Neural cell (in vitro differentiated cells): ENCODE measurements around the gene RPL27. TPM values are rescaled to one million over a fixed set of nuclear protein-coding genes. Genes with fewer than 3 reads are reported as not detected.
"Not testable (repeated sequence)": the region's sequence is repeated elsewhere in the genome, so short reads cannot be mapped to it uniquely, and the experiment has no call there.

Experiments used
- H2AFZ ChIP-seq: fragments of 200-600, 300-800 bp; sonication (generic), shearing (Covaris generic); 2 replicates; pipeline ENCODE4 v1.6.0; 2014; ENCODE audit warnings: low read depth, mild to moderate bottlenecking, antibody characterized with exemption, low read length, moderate library complexity
- H3F3A ChIP-seq: fragments of 200-600 bp; shearing (Covaris generic); 2 replicates; pipeline ENCODE4 v1.6.1; 2016; ENCODE audit warnings: mild to moderate bottlenecking, moderate library complexity, mixed read lengths, antibody characterized with exemption, low read length; ENCODE audit not compliant: insufficient read depth, poor library complexity, severe bottlenecking
- H3K27ac ChIP-seq: fragments of 200-600, 300-800 bp; sonication (generic), shearing (Covaris generic); 2 replicates; pipeline ENCODE4 v1.5.1; 2014; ENCODE audit warnings: mild to moderate bottlenecking, low read length, moderate library complexity
- H3K27me3 ChIP-seq: fragments of 300-800, 200-600 bp; sonication (generic), shearing (Covaris generic); 2 replicates; pipeline ENCODE4 v1.6.0; 2014; ENCODE audit warnings: mild to moderate bottlenecking, low read depth, low read length, moderate library complexity; ENCODE audit not compliant: insufficient read depth
- H3K36me3 ChIP-seq: fragments of 300-800, 200-600 bp; sonication (generic), shearing (Covaris generic); 2 replicates; pipeline ENCODE4 v1.5.1; 2014; ENCODE audit warnings: mild to moderate bottlenecking, antibody characterized with exemption, low read length, moderate library complexity; ENCODE audit not compliant: insufficient read depth
- H3K4me2 ChIP-seq: fragments of 300-800, 200-600 bp; sonication (generic), shearing (Covaris generic); 2 replicates; pipeline ENCODE4 v1.6.0; 2014; ENCODE audit warnings: mild to moderate bottlenecking, low read length
- H3K4me3 ChIP-seq: fragments of 300-800, 200-600 bp; sonication (generic), shearing (Covaris generic); 2 replicates; pipeline ENCODE4 v1.5.1; 2014; ENCODE audit warnings: mild to moderate bottlenecking, low read length, moderate library complexity
- H3K79me2 ChIP-seq: fragments of 200-600 bp; shearing (Covaris generic); replicated peaks from 2 replicates; pipeline ENCODE4 v1.6.0; 2014; ENCODE audit warnings: mild to moderate bottlenecking, low read length, moderate library complexity; ENCODE audit not compliant: insufficient read depth
- H3K9ac ChIP-seq: fragments of 300-800, 200-600 bp; sonication (generic), shearing (Covaris generic); 2 replicates; pipeline ENCODE4 v1.6.1; 2016; ENCODE audit warnings: mild to moderate bottlenecking, low read length, mixed read lengths
- H3K9me2 ChIP-seq: fragments of 200-600 bp; shearing (Covaris generic); 2 replicates; pipeline ENCODE4 v1.6.1; 2016; ENCODE audit warnings: mild to moderate bottlenecking, low read length, mixed read lengths; ENCODE audit not compliant: insufficient read depth
- H3K9me3 ChIP-seq: fragments of 200-600, 300-800 bp; sonication (generic), shearing (Covaris generic); 2 replicates; pipeline ENCODE4 v1.6.1; 2016; ENCODE audit warnings: mild to moderate bottlenecking, mixed run types, low read length, moderate library complexity, mixed read lengths
- H4K20me1 ChIP-seq: fragments of 200-600 bp; shearing (Covaris generic); 2 replicates; pipeline ENCODE4 v1.6.1; 2016; ENCODE audit warnings: mild to moderate bottlenecking, mixed run types; ENCODE audit not compliant: insufficient read depth
- CTCF ChIP-seq: fragments of 450-650 bp; IDR thresholded peaks from 2 replicates; pipeline ENCODE4 v1.5.1; 2014; ENCODE audit warnings: antibody characterized with exemption, mild to moderate bottlenecking, moderate library complexity; ENCODE audit not compliant: poor library complexity, severe bottlenecking
- EP300 ChIP-seq: fragments of 450-650 bp; conservative IDR thresholded peaks from 2 replicates; pipeline ENCODE4 v1.6.1; 2014; ENCODE audit warnings: antibody characterized with exemption, mild to moderate bottlenecking, moderate library complexity; ENCODE audit not compliant: poor library complexity, severe bottlenecking
- EZH2 ChIP-seq: fragments of 200-600, 300-800 bp; shearing (Covaris generic), sonication (generic); IDR thresholded peaks from 2 replicates; pipeline ENCODE4 v1.6.1; 2014; ENCODE audit warnings: antibody characterized with exemption, low read length, borderline replicate concordance, mild to moderate bottlenecking; ENCODE audit not compliant: insufficient read depth, poor library complexity, severe bottlenecking
- MXI1 ChIP-seq: fragments of 450-650 bp; conservative IDR thresholded peaks from 2 replicates; pipeline ENCODE4 v1.6.1; 2014; ENCODE audit warnings: antibody characterized with exemption, mild to moderate bottlenecking; ENCODE audit not compliant: poor library complexity, severe bottlenecking
- POLR2AphosphoS5 ChIP-seq: IDR thresholded peaks from 2 replicates; pipeline ENCODE4 v1.6.1; 2012
- RAD21 ChIP-seq: fragments of 450-650 bp; conservative IDR thresholded peaks from 2 replicates; pipeline ENCODE4 v1.6.1; 2014; ENCODE audit warnings: antibody characterized with exemption, mild to moderate bottlenecking, moderate library complexity
- REST ChIP-seq: IDR thresholded peaks from 2 replicates; pipeline ENCODE4 v1.6.1; 2012; ENCODE audit warnings: borderline replicate concordance
- SMC3 ChIP-seq: fragments of 450-650 bp; conservative IDR thresholded peaks from 2 replicates; pipeline ENCODE4 v1.6.1; 2014; ENCODE audit warnings: antibody characterized with exemption, mild to moderate bottlenecking, moderate library complexity; ENCODE audit not compliant: poor library complexity
- TAF1 ChIP-seq: IDR thresholded peaks from 2 replicates; pipeline ENCODE4 v1.6.1; 2012; ENCODE audit warnings: low read depth
- polyA plus RNA-seq: library from polyadenylated mRNA; depleted of rRNA; stranded (reverse); fragments of >200 nt; gene quantifications from 2 replicates; pipeline ENCODE4 v1.2.3, GENCODE V29; 2014

RPL27 gene
- polyA plus RNA-seq, 1 donor from 2014 or later: 1,167 TPM

- Histone ChIP-seq H3K9me2 (no peaks in the 10 kb centered on the region), H3K4me2 (no peak overlapping the region), H4K20me1 (no peaks in the 10 kb centered on the region), H3K27ac (no peak overlapping the region), H3K4me3 (no peak overlapping the region), H2AFZ (no peak overlapping the region), H3K27me3 (no peaks in the 10 kb centered on the region), H3F3A (no peaks in the 10 kb centered on the region), H3K79me2 (peaks cover 7% of the 10 kb centered on the region), H3K9me3 (no peaks in the 10 kb centered on the region), H3K9ac (no peak overlapping the region), H3K36me3 (no peaks in the 10 kb centered on the region)
- TF ChIP-seq SMC3: no peak
- no peak for TF ChIP-seq EZH2
Measured at GRCh38 chr17:42967925-42968324, 30.3 kb upstream of the RPL27 start.

- H3F3A ChIP-seq: no peaks in the 10 kb centered on the region
- H3K79me2 ChIP-seq: no peaks in the 10 kb centered on the region
- H3K36me3 ChIP-seq: no peaks in the 10 kb centered on the region
- no peak overlapping the region for H3K27ac ChIP-seq
- TF ChIP-seq MXI1: no peak
- no peak for TF ChIP-seq POLR2AphosphoS5
- no peak for TF ChIP-seq CTCF
- TF ChIP-seq RAD21: no peak
- no peak for TF ChIP-seq TAF1
- TF ChIP-seq SMC3: no peak
- TF ChIP-seq EZH2: no peak
- H3K4me2 ChIP-seq: no peak overlapping the region
- H2AFZ ChIP-seq: no peak overlapping the region
- no peaks in the 10 kb centered on the region for H3K27me3 ChIP-seq
- H4K20me1 ChIP-seq: no peaks in the 10 kb centered on the region
- no peaks in the 10 kb centered on the region for H3K9me3 ChIP-seq
- no peak overlapping the region for H3K9ac ChIP-seq
- H3K9me2 ChIP-seq: no peaks in the 10 kb centered on the region
- H3K4me3 ChIP-seq: no peak overlapping the region
Measured at GRCh38 chr17:42969001-42969581, 29.1 kb upstream of the RPL27 start.

GRCh38 chr17:42971589-42971988, 26.6 kb upstream of the RPL27 start:
- no peak overlapping the region for H3K4me2 ChIP-seq
- no peaks in the 10 kb centered on the region for H3K9me2 ChIP-seq
- H3K79me2 ChIP-seq: no peaks in the 10 kb centered on the region
- no peaks in the 10 kb centered on the region for H4K20me1 ChIP-seq
- H3K9ac ChIP-seq: no peak overlapping the region
- H3F3A ChIP-seq: no peaks in the 10 kb centered on the region
- no peak for TF ChIP-seq SMC3
- no peak for TF ChIP-seq EP300
- TF ChIP-seq RAD21: no peak
- no peak for TF ChIP-seq MXI1
- no peak for TF ChIP-seq EZH2
- TF ChIP-seq TAF1: no peak
- TF ChIP-seq REST: no peak
- TF ChIP-seq CTCF: no peak
- no peak for TF ChIP-seq POLR2AphosphoS5
- H3K27ac ChIP-seq: no peak overlapping the region
- no peak overlapping the region for H2AFZ ChIP-seq
- H3K4me3 ChIP-seq: no peak overlapping the region
- H3K9me3 ChIP-seq: no peaks in the 10 kb centered on the region
- no peaks in the 10 kb centered on the region for H3K36me3 ChIP-seq
- no peaks in the 10 kb centered on the region for H3K27me3 ChIP-seq

GRCh38 chr17:42973323-42973722, 24.9 kb upstream of the RPL27 start:
- not testable (repeated sequence) for H3K4me3 ChIP-seq, H3K27ac ChIP-seq, H3K4me2 ChIP-seq, H3K27me3 ChIP-seq, H3K9me3 ChIP-seq, H2AFZ ChIP-seq, H3K79me2 ChIP-seq, H3K36me3 ChIP-seq, H3K9ac ChIP-seq, H3K9me2 ChIP-seq, H4K20me1 ChIP-seq, H3F3A ChIP-seq
